Stimulated activated CD4-positive, alpha-beta T cell treated with anti-CD3 and anti-CD28 coated beads, Interleukin-12 subunit alpha, Interleukin-12 subunit beta, amount 100 ng/mL, for 24 hours (primary cell): ENCODE measurements around the gene HIRA.
A peak's percentile ranks its signal among the peaks of the same experiment; 100 is the strongest.

Source experiments
- DNase-seq, 2 experiments: peaks; one replicate each; pipeline ENCODE4 v3.0.0-alpha.2; 2020; ENCODE audit warnings: low read depth in 2 of 2

HIRA gene

DNA sequence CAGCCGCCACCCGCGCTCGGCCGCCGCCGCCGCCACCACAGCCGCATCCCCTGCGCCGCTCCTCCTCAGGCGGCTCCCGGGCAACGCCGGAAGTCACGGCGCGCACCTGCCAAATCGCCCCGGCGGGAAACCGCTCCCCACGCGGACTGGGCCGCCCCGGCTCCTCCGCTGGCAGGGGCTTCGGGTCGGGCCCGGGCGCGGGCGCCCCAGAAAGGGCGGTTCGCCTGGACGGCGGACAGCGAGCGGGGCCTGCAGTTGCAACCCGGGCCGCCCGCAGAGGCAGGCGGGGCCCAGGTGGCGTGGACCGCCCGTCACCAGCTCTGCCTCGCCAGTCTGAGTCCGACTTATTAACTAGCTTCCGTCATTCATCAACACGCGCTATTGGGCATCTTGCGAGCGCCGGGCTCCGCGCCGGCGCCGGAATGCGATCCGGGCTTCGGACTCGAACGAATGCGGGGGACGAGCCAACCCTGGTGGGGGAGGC, at the start of gene HIRA:
Gene HIRA (minus strand): TSS at position 85 of the 484 bp plus-strand sequence. CDS start 257 bp downstream, outside the sequence.
- DNase-seq, result peak; percentile 81 to 82

DNA sequence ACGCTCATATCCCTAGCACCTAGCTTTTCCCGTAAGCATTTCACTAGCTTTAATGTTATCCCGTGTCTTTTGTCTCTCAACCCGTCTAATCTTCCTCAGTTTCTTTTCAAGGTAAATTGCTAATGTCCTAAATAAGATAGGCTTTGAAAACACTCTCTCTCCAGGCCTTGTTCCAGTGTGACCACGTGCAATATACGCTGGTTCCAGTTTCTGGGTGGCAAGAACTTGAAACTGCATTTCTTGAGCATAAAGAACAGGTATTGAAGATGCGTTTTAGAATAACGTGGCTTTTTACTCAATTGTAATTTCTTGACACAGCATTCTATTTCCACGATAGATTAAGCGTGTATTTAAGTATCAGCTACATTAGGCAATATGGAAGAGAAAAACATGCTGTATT, 49.3 kb upstream of the HIRA start:
- DNase-seq, result no peak

GRCh38 chr22:19480173-19480568, 48.6 kb upstream of the HIRA start:
- no peak for DNase-seq

- DNase-seq, result peak; percentile 87 to 92
Observed at GRCh38 chr22:19479355-19480172, 48.0 kb upstream of the HIRA start, which contains the start of gene CDC45. CDC45 (plus strand) TSS chr22:19479920; CDS start chr22:19479969, 49 bp downstream.

DNA sequence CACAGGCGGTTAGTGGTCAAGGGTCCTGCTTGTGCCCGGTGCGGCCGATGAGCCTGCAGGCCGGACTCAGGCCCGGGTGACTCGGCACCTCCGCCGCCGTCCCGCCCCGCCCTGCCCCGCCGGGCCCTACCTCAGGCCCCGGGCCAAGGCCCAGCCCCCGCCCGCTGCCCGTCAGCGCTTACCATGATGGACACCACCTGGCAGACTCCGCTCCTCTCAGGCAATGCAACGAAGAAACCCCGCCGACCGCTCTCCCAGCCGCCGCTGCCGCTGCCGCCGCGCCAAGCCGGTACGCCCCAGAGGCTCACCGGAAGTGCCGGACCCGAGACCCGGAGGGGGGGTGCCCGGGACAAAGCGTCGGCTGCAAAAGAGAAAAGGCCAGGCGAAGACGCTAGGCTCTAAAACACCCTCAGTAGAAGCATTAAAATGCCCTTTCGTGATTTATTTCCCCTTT, 47.4 kb upstream of the HIRA start, which contains the start of gene UFD1:
Gene UFD1 (minus strand): TSS at position 293 of the 454 bp plus-strand sequence. CDS start 108 bp downstream, at position 185.
- DNase-seq, result peak; percentile 63 to 73

GRCh38 chr22:19478045-19478900, 46.7 kb upstream of the HIRA start:
- no peak for DNase-seq

DNA sequence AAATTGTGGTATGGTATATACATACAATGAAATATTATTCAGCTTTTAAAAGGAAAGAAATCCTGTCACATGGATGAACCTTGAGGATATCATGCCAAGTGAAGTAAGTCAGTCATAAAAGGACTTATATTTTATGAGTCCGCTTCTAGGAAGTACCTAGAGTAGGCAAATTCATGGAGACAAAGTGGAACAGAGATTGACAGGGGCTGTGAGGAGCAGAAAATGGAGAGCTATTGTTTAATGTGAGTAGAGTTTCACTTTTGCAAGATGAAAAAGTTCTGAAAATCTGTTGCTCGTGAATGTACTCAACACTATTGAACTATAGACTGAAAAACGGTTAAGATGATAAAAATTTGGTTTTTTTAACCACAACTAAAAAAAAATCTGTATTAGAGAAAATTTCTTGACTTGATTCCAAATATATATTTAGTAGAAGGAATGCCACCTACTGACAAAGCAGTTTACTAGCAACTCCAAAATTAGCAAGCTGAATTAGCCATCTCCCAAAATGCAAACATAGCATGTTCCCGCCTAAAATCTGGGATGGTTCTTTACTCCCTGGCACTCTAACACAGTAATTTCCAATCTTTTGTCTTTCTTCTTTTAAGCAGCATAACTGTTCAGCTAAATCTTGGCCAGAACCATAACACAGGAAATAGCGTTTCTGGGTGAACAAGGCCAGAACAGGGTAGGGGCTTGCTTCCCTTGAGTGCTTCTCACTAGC, 46.0 kb upstream of the HIRA start:
- DNase-seq, result no peak

- no peak for DNase-seq
Observed at GRCh38 chr22:19476023-19476422, 44.5 kb upstream of the HIRA start.

- no peak for DNase-seq
Observed at GRCh38 chr22:19473578-19473977, 42.0 kb upstream of the HIRA start.

DNA sequence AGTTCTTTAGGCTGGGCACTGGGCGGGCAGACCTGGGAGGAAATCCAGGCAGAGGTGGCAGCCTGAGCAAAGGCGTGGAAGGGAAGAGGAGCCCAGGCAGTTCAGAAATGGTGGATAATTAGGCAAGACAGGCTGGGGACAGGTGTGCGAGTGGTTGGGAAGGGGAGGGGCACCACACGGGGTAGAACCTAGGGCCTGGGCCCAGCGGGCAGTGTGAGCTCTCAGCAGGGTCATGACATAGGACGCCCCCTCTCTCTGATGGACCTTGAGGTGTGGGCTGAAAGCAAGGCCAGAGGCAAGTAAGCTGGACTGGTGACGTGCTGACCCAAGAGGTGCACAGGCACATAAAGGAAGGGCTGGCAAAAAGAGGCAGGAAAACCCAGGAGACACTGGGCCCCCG, 40.7 kb upstream of the HIRA start:
- no peak for DNase-seq

DNA sequence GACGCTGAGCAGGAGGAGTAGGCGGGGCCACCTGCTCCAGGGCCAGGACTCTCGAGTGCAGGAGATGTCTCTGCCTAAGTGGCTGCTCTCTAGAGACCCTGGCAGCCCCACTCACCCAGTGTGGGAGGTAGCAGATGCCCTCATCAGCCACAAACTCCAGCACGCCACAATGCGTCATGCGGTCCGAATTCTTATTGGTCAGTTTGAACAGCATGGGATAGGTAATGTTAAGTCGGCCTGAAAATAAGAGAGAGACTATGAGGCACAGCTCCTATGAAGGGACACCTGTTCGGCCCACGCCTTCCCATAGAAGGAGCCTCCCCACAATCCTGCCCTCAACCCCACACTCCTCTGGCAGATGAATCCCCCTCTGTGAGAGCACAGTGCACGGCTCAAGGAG, 40.0 kb upstream of the HIRA start:
- no peak for DNase-seq

DNA sequence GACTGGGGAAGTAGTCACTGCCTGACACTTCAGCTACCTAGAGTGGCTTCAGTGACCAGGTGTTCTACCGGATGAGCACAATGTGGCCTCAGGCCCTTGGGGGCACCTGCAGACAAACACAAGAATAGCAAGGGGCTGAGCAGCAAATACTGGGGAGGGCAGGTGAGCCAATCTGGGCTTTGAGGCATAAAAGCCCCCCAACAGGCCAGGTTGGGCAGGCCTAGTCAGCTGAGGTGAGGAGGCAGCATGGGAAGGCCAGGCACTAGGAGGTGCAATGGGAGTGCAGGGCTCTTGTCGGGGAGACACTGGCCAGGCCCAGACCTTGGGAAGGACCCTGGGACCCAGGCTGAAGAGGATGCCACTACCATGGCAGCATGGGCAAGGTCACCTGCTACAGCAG, 38.5 kb upstream of the HIRA start:
- no peak for DNase-seq

DNA sequence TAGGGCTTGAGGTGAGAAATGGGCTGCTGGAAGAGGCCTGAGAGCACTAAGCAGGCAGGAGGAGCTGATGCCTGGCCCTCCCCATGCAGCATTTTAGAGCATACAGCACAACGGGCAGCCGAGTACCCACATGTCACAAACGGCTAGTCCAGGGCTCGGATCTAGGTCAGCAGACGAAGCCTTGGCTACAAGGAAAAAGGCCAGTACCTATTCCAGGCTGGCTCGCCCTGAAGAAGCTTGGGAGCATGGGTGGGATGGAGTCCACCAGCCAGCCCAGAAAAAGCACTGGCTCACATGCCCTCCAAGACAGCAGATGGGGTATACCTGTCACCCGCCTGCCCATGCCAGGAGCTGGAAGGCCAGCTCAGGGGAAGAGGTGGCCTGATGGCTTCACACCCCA, 37.9 kb upstream of the HIRA start:
- no peak for DNase-seq

- DNase-seq, result no peak
Observed at GRCh38 chr22:19467912-19468311, 36.4 kb upstream of the HIRA start.

GRCh38 chr22:19466848-19467752, 35.6 kb upstream of the HIRA start:
- no peak for DNase-seq

DNA sequence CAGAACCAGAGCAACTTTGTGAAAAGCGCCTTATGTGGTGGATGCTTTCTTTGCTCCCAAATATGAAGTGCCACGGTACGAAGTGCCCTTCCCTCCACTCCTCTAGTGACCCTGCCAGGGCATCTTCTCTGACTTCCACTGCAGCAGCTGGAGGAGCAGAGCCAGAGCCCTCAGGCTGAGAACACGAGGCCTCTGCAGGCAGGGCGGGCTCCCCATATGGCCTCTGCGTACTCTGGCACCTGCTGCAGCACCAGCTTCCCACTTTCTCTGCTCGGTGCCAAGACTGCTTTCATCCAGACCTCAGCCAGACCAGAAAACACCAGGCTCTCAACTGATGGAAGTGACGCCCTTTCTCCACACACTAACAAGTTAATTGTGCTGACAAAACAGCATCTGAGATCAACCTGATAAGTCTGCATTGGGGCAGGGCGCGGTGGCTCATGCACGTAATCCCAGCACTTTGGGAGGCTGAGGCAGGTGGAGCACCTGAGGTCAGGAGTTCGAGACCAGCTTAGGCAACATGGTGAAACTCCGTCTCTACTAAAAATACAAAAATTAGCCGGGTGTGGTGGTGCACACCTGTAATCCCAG, 34.7 kb upstream of the HIRA start:
- DNase-seq, result no peak

DNA sequence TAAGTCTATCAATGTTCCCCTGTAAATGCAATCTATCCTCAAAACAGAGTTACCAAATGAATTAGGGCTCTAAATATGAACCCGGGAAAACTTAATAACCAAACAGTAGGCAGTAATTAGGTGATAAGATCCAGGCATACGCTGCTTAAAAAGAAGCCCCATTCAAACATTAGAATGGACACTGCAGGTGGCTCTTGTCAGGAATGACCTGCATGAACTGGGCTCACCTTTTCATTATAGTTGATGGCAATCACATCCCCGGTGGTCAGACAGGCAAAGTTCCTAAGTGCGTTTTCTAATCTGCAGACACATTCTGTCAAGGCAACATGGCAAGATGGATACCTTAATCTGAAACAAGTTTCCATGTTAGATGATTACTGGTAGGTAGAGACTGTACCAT, 33.4 kb upstream of the HIRA start:
- DNase-seq, result no peak

DNA sequence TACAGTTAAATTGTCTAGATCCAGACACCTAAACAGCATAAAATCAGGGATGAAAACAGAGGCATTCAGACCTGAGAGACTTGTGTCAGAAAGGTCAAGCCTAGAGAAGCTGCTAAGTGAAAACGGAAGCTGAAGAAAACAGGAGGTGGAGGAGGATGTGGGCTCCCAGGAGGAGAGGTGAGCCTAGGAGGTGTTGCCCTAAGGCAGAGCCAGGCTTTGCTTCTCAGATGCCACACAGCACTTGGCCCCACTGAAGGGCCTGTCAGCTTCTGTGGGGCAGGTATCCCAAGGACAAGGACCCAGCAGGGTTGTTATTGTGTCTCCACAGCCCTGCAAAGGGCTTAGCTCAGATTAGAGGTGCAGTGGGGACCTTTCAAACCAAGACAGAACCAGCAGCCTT, 33.0 kb upstream of the HIRA start:
- DNase-seq, result no peak

GRCh38 chr22:19463491-19464469, 32.2 kb upstream of the HIRA start:
- no peak for DNase-seq
